HepG2 (cell line): ENCODE data around the gene NAGK. TPM values are rescaled to one million over a fixed set of nuclear protein-coding genes. Genes with fewer than 3 reads are reported as not detected.

ENCODE experiments used
- AKNA ChIP-seq: sonication (generic); formaldehyde crosslinking; IDR thresholded peaks from 2 replicates; pipeline ENCODE4 v1.4.0; 2020; ENCODE audit warnings: missing genetic modification reagents, borderline replicate concordance
- ARID4A ChIP-seq: sonication (generic); formaldehyde crosslinking; IDR thresholded peaks from 2 replicates; pipeline ENCODE4 v1.5.0; 2020; ENCODE audit warnings: mild to moderate bottlenecking, missing genetic modification reagents, borderline replicate concordance
- CHD4 ChIP-seq: fragments of 200-600 bp; sonication (generic); IDR thresholded peaks from 2 replicates; pipeline ENCODE4 v1.7.0; 2017; ENCODE audit warnings: mild to moderate bottlenecking, low read length, borderline replicate concordance
- DNMT3B ChIP-seq: conservative IDR thresholded peaks from 2 replicates; pipeline ENCODE4 v1.6.1; 2016; ENCODE audit warnings: missing biosample characterization, control low read depth
- E2F1 ChIP-seq: sonication (generic); formaldehyde crosslinking; IDR thresholded peaks from 2 replicates; pipeline ENCODE4 v1.5.0; 2020; ENCODE audit warnings: missing genetic modification reagents
- EHMT2 ChIP-seq: fragments of 200-600 bp; sonication (generic); IDR thresholded peaks from 2 replicates; pipeline ENCODE4 v1.7.0; 2017; ENCODE audit warnings: antibody characterized with exemption, low read depth, low read length, borderline replicate concordance
- HNRNPK ChIP-seq: fragments of 200-400 bp; formaldehyde crosslinking; IDR thresholded peaks from 2 replicates; pipeline ENCODE4 v1.6.1; 2018; ENCODE audit warnings: low read length, low read depth, moderate library complexity, mild to moderate bottlenecking; ENCODE audit not compliant: poor library complexity, severe bottlenecking
- IRF2 ChIP-seq: IDR thresholded peaks from 2 replicates; pipeline ENCODE4 v1.6.1; 2018; ENCODE audit warnings: missing genetic modification reagents, missing compliant biosample characterization
- ZNF230 ChIP-seq: sonication (generic); formaldehyde crosslinking; IDR thresholded peaks from 2 replicates; pipeline ENCODE4 v1.4.0; 2020; ENCODE audit warnings: mild to moderate bottlenecking, missing genetic modification reagents
- ZNF512 ChIP-seq: sonication (generic); formaldehyde crosslinking; IDR thresholded peaks from 2 replicates; pipeline ENCODE4 v1.4.0; 2020; ENCODE audit warnings: mild to moderate bottlenecking, missing genetic modification reagents
- ZNF589 ChIP-seq: sonication (generic); formaldehyde crosslinking; conservative IDR thresholded peaks from 2 replicates; pipeline ENCODE4 v1.8.0; 2022; ENCODE audit warnings: mild to moderate bottlenecking, moderate library complexity, missing genetic modification reagents
- ZNF7 ChIP-seq: IDR thresholded peaks from 2 replicates; pipeline ENCODE4 v1.6.1; 2016; ENCODE audit warnings: missing biosample characterization, missing genetic modification reagents
- ZSCAN30 ChIP-seq: sonication (generic); formaldehyde crosslinking; IDR thresholded peaks from 2 replicates; pipeline ENCODE4 v1.5.0; 2020; ENCODE audit warnings: mild to moderate bottlenecking, missing genetic modification reagents
- ZSCAN5A ChIP-seq: sonication (generic); formaldehyde crosslinking; IDR thresholded peaks from 2 replicates; pipeline ENCODE4 v1.8.0; 2022; ENCODE audit warnings: mild to moderate bottlenecking, missing genetic modification reagents, borderline replicate concordance
- polyA plus RNA-seq, 8 experiments: library from polyadenylated mRNA; depleted of rRNA in 3 of 8; stranded (reverse) in 7 of 8; unstranded in 1 of 8; fragments of >200 nt; fragmentation: Illumina TruSeq in 4 of 8; extraction: Trizol in 4 of 8; gene quantifications; 2 replicates each; pipeline versions ENCODE4 v1.2.1 to v1.2.3, GENCODE V29; 2011 to 2016; ENCODE audit warnings: low read depth in 4 of 8, missing spikeins in 1 of 8, mixed read lengths in 1 of 8; ENCODE audit not compliant: insufficient read depth in 1 of 8
- total RNA-seq, 5 experiments: library from RNA; depleted of rRNA; stranded (reverse); fragments of >200 nt; fragmentation: Illumina TruSeq; extraction: Trizol; gene quantifications; 2 replicates each; pipeline ENCODE4 v1.2.3, GENCODE V29; 2016; ENCODE audit warnings: low read depth in 1 of 5

The NAGK gene
- total and polyA plus RNA-seq, 2 of the 13 experiments (the other 11 are each of a cell fraction or from before 2014, with no cell fraction given): 24.4 to 35.2 TPM

GRCh38 chr2:71068218-71069035 is at the start of gene NAGK (continued):
- peak; percentile 100 for TF ChIP-seq ARID4A (CRISPR knock-in tag)
- peak; percentile 84 for TF ChIP-seq DNMT3B
- TF ChIP-seq ZNF512 (CRISPR knock-in tag): peak; percentile 68; the same call in 1 of the 2 replicates
- TF ChIP-seq ZNF230 (CRISPR knock-in tag): peak; percentile 91; the same call in 1 of the 2 replicates
- peak; percentile 94 for TF ChIP-seq IRF2 (CRISPR knock-in tag)
- TF ChIP-seq EHMT2: no peak
- peak; percentile 99 for TF ChIP-seq HNRNPK
- peak; percentile 94 for TF ChIP-seq ZNF589
- TF ChIP-seq ZSCAN5A: peak; percentile 94
- peak; percentile 9; the same call in 1 of the 2 replicates for TF ChIP-seq ZNF7 (CRISPR knock-in tag)
- TF ChIP-seq AKNA (CRISPR knock-in tag): 0 out of 2 replicates have a peak, but pooled peaks have one; percentile 84
- TF ChIP-seq ZSCAN30 (CRISPR knock-in tag): peak; percentile 94; the same call in 1 of the 2 replicates
- TF ChIP-seq CHD4: no peak
- peak; percentile 77 for TF ChIP-seq E2F1 (CRISPR knock-in tag)
